Pulmonary artery endothelial cell (primary cell): ENCODE measurements around the gene LUZP2. TPM values are rescaled to one million over a fixed set of nuclear protein-coding genes. Genes with fewer than 3 reads are reported as not detected.

ENCODE experiments used
- DNase-seq: peaks from one replicate; pipeline ENCODE4 v3.0.0-alpha.2; 2011; ENCODE audit warnings: low read depth, low spot score
- total RNA-seq: library from RNA; depleted of rRNA; stranded (reverse); fragments of >200 nt; gene quantifications from 2 replicates; pipeline ENCODE4 v1.2.3, GENCODE V29; 2014

LUZP2 gene
- total RNA-seq = 0.04 TPM in 1 of 2 replicates, not detected in the other

DNA sequence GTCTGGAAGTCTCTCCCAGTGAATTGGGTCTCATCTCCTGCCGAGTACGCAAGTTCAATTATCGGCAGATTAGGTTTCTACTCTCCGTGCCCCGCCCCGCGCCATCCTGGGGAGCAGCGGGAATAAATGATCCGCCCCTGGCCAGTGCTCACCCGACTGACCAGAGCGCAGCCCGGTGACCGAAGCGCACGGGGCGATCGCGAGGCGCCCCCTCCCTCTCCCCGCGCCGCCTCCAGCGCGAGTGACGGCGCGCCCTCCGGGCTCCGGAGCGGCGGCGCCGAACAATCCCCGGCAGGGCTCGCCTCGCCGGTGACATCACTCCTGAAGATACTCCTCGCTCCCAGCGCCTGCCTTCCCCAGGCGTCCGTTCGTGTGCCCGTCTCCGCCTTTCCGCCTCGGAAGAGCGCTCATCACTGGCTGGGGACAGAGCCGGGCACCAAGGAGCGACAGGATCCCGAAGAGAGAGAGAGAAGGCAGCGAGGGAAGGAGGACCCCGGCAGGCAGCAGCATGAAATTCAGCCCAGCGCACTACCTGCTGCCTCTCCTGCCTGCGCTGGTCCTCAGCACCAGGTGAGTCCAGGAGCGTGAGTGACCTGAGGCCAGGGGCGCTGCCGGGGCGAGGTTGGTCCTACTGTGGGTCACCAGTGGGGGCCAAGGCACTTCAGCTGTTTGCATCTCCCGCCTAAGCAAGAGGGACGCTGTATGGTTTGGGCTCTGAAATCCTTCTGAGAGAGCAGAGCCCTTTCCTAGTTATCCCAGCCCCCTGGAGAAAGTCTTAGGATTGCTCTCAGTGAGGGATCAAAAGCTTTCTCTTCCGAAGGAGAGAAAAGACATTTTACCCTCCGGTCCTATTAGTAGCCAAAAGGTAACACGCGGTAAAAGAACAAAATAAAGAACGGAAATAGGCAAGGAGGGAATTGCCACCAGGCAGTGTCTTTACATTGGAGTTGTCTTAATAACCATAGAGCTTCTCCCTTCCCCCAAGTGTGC is at the start of gene LUZP2:
TSS of gene LUZP2 (plus strand) at position 318 of the 990 bp plus-strand sequence.
- no peak for DNase-seq

DNA sequence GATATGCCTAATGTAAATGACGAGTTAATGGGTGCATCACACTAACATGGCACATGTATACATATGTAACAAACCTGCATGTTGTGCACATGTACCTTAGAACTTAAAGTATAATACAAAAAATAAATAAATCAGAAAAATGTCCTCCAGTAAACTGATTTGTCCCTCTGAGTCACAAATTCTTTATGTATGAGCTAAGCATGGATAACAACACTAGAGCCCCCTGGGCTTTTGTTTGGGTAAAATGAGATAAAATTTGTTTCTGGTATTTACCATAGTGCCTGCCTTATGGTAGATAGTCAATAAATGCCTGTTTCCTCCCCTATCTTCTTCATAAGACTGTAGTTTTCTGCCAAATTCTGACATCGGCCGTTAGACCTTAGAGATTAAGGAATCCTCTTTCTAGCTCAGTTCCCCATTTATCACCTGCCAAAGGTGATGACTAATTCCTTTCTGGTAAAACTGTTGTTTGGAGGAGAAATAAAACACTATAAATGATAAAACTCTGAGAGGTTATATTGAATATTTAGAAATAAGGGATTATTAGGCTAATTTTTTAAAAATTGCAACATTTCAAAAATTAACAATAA is 43.6 kb upstream of the LUZP2 start:
- no peak for DNase-seq

DNA sequence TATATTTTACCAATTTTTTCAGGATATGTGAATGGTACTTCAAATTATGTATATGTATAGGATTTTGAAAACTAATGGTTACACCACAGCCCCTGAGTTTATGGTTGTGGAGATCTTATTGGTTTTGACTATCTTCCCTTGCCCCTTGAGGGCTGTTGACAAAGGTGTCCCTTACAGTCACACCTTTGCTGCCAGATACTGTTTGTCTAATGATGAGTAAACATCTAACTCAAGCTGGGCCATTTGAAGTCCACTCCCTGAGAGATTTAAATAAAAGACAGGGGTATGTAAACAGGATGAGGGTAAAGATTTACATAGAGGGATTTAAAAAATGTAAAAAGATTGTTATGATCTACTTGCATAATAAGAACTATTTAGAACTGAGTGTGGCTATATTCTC is 38.9 kb upstream of the LUZP2 start:
- DNase-seq = no peak

- no peak for DNase-seq
Observed at GRCh38 chr11:24470431-24470830, 26.4 kb upstream of the LUZP2 start.

- no peak for DNase-seq
Observed at GRCh38 chr11:24471084-24471483, 25.8 kb upstream of the LUZP2 start.

DNA sequence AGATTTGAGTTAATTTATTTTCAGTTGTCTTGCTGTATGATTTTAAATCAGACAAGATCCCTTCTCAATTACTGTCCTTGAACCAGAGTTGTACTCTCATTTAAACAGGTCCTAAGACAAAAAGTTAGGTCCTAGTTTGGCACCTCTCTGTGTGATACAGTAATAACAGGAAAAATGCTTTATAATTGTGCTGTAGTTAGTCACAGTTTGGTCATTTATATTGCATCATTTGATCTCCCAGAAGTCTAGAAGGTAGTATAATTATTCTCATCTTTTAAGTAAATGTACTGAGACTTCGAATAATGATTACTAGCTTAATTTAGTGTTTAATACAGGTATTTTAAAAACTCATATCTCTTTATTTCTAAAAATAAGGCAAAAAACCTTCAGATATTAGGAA is 18.1 kb upstream of the LUZP2 start:
- DNase-seq = no peak

GRCh38 chr11:24489477-24489876 is 7.4 kb upstream of the LUZP2 start:
- no peak for DNase-seq

- no peak for DNase-seq
Observed at GRCh38 chr11:24496386-24496735, 492 bp upstream of the LUZP2 start.

DNA sequence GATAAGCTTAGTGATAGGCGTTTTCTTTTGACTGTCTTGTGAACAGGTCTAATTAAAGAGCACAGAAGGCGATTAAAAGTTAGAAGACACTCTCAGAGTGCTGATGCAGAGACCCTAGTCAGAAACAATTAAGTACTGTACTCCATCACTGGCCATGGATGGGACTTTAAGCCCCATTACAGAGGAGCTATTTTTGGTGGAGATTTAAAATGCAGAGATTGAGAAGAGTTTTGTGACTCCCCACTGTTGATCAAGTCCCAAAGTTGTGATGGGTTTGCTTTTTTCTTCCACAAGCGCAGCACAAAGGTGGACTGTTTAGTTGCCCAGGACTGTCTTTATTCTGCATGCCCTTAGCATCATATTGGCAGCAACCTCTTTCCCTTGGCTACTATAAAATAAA is 978 bp downstream of the LUZP2 start:
- no peak for DNase-seq

- no peak for DNase-seq
Observed at GRCh38 chr11:24502425-24502824, 5.6 kb downstream of the LUZP2 start.

- DNase-seq = no peak
Observed at GRCh38 chr11:24509114-24509513, 12.3 kb downstream of the LUZP2 start.

DNA sequence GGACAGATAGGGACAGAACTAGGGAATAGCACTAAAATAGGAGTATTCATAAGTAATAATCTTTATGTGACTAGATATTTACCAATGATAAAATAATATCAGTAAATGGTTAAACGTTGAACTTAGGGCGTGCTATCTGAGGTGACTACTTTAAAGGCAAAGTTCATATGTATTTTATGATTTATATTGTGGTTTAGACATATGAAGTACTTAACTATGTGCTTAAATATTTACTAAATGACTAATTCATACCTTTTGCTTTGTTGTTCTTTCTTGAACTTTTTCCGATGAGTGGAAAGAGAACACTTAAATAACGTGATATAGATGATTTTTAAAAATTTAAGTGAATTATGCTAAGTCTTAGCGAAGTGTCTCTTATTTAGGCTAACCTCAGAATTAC is 14.7 kb downstream of the LUZP2 start:
- no peak for DNase-seq

DNA sequence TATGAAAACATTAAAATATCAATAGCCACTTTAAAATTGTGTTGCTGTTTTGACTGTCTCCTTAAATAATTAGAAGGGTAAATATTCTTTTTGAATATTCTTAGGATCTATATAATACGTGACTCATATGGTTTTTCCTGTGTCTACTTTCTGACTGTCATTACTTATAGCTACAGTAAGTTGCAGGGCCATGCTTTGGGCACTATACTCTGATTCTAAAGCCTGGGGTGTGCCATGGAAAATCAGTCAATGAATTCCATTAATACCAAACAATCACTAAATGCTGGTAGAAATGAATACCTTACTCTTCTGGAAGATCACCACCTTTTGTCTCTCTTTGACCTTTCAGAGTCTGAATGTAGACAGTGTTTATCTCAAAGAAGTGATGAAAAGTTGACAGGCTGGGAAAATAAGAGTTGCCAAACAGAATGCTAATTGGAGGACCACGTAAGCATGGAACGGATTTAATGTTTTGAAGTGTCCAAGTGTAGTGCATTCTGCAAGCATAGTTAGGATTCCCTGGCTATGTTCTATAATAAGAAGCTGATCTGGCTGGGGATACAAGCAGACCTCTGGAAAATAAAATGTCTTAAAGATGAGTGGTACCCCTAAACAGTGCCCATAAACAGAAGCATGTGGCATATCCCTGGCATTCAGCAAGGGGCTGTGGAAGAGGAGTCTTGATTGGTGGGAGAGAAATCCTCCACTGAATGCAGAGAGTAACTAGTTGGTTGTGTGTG is 16.8 kb downstream of the LUZP2 start:
- DNase-seq = no peak

- no peak for DNase-seq
Observed at GRCh38 chr11:24514219-24514594, 17.4 kb downstream of the LUZP2 start.

GRCh38 chr11:24515632-24516031 is 18.8 kb downstream of the LUZP2 start:
- no peak for DNase-seq

DNA sequence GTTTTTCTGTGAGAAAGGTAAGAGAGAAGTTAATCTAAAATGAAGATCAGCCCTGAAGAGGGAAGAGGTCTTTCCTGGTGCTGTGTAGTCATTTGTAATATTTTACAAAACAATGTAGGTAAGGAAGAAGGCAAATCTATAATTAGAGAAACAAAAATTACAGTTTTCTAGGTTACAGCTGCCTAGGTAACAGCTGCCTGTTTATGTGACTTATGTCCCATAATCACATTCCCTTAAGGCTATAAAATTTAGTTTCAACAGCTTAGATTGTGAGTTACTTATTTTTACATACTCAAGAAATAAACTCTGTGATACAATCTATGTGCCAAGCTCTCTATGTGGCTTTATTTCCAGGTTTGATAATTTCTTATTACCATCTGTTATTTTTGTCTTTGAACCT is 19.8 kb downstream of the LUZP2 start:
- no peak for DNase-seq

DNA sequence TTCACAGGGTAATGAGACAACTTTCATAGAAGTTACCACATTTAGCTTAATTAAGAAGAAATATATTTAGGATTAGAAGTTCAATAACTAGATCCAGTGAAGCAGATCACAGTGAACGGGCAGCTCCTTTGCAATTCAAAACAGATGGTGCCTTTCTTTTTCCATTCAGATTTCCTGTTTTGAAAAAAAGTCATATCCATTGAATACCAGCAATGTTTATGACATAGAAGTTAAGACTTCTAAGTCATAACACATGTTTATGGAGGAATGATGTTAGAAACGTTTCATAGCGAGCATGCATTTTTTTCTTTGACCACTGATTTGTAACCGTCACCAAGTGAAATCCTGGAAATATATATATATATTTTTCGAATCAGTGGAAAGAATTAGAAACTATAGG is 24.7 kb downstream of the LUZP2 start:
- no peak for DNase-seq

DNA sequence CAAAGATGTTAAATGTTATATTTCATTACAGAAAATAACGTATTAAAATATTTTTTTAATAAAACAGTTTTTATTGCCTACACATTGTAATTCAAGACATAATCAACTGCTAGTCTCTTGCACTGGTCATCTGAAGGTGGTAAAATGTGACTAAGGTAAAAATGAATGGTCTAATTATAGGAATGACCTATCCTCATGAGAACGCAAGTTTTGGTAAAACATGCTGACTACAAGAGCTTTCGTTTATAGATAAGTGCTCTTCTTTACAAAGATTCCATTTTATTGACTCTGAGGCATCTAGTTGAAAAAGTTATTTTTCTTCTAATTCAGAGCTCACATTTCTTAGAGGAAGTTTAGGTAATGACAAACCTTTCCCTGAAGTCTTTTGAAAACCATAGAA is 27.3 kb downstream of the LUZP2 start:
- no peak for DNase-seq

- no peak for DNase-seq
Observed at GRCh38 chr11:24531528-24531927, 34.7 kb downstream of the LUZP2 start.

GRCh38 chr11:24543771-24544170 is 46.9 kb downstream of the LUZP2 start:
- DNase-seq = no peak

DNA sequence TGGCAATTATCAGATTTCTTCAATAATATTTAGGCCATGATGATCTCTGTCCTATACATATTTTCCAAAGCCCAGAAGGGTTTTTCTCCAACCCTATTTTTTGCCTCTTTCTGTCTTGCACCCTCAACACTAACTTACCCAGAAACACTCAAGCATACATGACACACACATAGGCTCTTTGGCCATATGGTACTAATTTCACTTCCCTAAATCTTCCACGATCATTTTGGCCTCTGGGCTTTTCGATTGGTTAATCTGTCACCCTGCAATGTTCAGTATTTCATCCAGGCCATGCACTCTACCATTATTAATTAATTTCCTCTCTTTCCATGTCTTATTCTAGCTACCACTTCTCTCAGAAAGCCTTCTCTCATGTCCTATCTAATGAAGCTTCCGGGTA is 59.8 kb downstream of the LUZP2 start:
- DNase-seq = no peak

GRCh38 chr11:24559315-24559714 is 62.5 kb downstream of the LUZP2 start:
- DNase-seq = no peak
